NCI-H748 treated with DMSO at 0.1 percent for 48 hours (cell line): ENCODE data around the gene DNMT3B.
"Not testable (repeated sequence)": the region's sequence is repeated elsewhere in the genome, so short reads cannot be mapped to it uniquely, and the experiment has no call there.

Experiments
- DNase-seq: peaks from one replicate; lab custom pipeline; 2025; lab: John Stamatoyannopoulos, UW

DNMT3B gene

DNA sequence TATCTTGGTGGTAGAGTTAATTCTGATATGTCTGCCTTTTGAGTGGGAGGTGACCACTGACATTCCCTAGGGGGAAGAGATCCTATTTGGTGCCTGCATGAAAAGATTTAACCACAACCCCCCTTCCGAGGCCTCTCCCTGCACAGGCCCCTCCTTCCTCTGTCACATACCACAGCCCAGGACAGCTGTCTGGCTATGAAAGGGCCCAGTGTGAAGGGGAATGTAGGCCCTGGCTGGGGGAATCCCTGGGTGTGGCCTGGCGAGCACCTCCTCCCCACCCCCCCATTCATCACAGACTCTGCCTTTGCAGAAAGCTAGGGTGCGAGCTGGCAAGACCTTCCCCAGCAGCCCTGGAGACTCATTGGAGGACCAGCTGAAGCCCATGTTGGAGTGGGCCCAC is 30.1 kb downstream of the DNMT3B start:
- no peak for DNase-seq

DNA sequence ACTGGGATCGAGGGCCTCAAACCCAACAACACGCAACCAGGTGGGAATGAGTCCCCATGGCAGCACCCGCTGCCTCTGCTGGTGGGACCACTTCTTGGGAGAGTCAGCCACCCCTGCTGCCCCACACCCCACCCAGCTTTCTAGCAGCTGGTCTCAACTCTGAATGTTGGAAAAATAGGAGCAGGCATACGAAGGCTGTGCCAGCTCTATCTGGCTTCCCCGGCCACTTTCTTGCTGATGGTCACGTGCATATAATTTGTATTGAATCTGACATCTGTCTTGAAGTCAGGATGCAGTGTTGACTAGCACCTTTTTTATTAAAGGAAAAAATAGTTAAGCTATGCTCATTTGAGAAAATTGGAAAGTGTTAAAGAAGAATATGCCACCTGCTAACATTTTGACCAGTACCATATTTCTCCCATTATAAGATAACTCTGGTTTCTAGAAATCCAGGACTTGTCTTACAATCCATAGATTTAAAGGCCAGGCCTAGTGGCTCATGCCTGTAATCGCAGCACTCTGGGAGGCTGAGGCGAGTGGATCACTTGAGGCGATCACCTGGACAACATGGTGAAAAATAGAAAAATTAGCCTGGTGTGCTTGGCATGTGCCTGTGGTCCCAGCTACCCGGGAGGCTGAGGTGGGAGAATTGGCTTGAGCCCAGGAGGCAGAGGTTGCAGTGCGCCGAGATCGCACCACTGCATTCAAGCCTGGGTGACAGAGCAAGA is 30.7 kb downstream of the DNMT3B start:
- DNase-seq = no peak

DNA sequence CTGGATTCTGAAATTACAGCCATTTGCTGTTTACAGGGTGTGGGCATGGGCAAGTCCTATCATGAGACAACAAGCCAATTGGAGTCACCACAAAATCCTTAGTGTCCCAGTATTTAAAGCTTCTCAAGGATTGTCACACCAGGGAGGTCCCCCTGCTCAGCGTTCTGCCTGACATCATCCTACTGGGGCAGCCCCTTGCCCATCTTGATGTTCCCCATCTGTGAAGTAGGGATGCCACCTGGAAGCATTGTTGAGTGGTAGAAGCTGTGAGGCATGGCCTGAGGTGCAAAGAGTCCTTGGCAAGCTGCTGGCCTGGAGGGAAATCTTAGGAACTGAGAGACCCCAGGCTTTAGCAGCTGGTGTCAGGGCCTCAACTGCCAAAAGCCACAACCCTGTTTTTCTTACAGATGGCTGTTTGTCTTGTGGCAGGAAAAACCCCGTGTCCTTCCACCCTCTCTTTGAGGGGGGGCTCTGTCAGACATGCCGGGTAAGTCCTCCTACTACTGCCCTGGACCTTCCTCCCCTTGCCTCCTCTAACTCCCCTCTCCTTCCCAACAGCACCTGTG is 34.3 kb downstream of the DNMT3B start:
- no peak for DNase-seq

DNA sequence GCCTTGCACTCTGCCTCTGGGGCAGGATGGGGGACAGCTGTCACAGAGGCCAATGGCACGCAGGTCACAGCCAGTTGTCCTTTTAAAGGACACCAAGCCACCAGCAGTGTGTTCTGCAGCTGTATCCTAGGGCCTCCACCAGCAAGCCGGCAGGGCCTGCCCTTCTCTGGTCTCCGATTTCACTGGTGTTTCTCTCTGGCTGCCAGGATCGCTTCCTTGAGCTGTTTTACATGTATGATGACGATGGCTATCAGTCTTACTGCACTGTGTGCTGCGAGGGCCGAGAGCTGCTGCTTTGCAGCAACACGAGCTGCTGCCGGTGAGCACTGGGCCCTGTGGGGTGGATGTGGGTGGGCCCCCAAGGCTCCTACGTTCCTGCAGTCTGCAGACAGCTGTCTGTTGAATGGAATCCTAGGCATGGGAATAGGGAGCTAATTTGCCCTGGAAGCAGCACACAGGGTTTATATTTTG is 34.8 kb downstream of the DNMT3B start:
- DNase-seq = no peak

DNA sequence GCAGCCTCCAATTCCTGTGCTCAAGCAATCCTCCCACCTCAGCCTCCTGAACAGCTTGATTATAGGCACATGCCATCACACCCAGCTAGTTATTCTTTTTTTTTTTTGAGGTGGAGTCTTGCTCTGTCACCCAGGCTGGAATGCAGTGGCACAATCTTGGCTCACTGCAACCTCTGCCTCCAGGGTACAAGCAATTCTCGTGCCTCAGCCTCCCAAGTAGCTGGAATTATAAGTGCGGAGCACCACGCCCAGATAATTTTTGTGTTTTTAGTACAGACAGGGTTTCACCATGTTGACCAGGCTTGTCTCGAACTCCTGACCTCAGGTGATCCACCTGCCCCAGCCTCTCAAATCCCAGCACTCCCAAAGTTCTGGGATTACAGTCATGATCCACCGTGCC is 35.4 kb downstream of the DNMT3B start:
- not testable (repeated sequence) for DNase-seq

DNA sequence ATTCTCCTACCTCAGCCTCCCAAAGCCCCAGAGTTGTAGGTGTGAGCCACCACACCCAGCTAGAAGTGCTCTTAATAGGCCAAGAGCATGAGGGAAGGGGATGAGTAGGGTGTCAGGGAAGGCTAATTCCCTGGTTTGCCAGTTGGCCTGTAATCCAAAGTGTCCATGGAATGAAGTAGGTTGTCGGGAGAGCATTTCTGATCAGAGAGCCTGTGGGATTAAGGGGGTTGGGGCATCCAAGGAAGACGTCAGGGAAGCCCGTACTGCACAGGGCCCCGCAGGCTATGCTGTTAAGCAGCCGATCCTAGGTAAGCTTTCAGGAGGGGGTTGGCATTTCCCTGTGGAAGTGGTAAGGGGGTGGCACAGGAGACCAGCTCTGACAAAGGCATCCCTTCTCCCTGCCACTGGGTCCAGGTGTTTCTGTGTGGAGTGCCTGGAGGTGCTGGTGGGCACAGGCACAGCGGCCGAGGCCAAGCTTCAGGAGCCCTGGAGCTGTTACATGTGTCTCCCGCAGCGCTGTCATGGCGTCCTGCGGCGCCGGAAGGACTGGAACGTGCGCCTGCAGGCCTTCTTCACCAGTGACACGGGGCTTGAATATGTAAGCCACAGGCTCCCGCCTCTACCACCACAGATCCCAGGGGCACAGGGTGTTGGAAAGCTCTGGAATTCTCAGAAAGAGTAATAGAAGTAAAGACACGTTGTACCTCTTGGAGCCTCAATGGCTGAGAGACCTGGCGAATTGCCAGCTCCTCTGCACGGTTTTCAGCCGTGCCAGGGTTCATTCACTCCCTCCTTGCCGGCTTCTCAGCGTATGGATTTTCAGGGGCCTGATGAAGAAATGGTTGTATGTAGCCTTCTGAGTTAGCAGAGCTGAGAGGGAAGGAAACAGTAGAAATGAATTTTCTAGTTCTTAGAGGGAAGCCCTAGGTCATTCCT is 36.1 kb downstream of the DNMT3B start:
- no peak for DNase-seq

DNA sequence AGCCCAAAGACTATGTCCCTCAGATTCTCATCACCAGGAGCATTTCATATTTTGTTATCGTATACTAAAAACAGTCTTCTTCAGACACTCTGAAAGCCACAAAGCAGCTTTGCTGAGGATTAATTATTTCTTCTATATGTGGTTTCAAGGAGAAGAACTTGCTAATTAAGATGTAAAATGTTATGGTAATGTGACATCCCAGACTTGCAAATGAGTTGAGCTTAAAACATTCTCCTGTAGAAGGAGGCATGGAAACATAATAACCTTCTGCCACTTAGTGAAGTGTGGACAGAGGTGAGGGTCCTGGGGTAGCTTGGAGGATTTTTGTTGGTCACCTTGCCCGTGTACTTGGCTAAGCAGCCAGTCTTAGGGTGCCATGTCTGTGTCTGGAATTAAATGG is 40.9 kb downstream of the DNMT3B start:
- no peak for DNase-seq

DNA sequence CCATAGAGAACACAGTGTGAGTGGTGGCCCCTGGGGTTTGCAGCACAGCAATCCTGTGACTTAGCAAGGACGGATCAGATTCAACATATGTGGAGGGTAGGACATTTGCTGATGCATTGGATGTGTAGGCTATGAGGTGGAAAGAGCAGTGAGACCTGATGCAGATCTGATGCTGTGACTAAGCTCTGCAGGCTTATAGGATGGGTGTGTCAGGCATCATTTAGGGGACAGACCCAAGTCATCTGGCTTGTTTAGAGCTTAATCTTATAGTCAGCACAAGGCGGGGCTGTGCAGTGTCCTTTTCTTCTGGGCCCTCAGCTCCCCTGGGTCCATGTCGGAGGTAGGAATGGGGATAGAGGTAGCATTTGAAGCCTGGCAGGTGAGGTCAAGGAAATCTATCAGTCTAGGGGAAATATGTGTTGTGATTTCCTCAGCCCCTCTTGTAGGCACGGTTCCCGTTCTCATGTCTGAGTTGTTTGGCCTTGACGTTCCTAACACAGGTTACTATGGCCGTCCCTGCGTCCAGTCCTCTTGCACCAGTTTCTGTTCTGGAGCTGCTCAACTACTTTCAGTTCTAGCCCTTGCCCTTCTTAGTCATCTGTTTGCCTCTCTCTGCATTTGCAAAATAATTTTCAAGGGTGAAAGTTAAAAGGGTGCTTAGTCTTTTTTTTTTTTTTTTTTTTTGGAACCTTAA is 42.0 kb downstream of the DNMT3B start:
- DNase-seq = no peak

DNA sequence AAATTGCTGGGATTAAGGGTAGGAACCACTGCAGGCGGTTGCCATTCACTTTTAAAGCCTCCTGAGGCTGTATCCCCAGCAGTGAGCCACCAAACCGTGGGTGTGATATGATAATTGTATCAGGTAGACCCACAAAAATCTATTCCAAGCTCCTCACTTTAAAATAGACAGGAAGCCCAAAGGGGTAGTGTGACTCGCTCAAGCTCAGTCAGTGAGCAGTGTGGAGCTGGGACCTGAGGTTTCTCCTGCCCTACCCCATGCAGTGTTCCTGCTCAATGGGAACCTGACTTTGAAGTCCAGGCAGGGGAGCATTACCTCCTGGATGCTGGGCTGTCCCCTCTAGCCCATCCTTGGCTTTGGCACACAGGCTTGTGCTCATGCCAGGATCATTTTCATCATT is 42.6 kb downstream of the DNMT3B start:
- no peak for DNase-seq

DNA sequence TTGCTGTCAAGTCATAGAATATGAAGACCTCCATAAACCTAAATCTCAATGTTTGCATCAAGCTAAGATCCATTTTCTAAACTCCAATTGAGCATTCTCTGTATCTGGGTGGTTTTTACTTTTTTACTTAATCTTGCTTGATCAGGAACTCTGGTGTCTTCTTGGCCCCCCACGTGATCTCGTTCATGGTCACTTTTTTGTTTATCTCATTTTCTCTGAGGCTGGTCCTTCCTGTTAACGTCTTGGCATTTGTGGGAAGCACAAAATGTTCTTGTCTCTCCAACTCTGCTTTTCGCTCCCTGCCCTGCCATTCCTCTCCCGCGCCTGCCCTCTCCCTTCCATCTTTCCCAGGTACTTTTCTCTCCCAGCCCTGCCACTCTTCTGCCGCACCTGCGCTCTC is 43.5 kb downstream of the DNMT3B start:
- no peak for DNase-seq

DNA sequence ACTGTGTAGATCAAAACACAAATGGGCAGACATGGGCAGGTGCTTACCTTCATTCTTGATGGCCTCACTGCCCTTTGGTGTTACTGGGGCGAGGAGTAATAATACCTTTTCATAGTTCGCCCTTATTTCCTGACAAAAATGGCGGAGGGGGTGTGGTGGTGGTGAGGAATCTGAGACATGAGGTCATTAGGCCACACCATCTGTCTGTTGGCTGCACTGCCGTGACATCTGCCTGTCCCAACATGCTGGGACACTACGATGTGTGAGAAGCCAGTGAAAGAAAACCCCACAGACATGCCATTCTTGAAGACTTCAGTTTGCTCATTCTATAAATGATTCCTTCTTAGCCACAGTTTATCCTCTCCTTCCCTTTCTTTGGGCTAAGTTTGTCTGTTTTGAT is 44.2 kb downstream of the DNMT3B start:
- DNase-seq = no peak

DNA sequence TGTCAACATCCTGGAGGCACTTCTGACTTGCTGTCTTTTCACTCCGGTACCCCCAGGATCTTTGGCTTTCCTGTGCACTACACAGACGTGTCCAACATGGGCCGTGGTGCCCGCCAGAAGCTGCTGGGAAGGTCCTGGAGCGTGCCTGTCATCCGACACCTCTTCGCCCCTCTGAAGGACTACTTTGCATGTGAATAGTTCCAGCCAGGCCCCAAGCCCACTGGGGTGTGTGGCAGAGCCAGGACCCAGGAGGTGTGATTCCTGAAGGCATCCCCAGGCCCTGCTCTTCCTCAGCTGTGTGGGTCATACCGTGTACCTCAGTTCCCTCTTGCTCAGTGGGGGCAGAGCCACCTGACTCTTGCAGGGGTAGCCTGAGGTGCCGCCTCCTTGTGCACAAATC is 45.5 kb downstream of the DNMT3B start:
- no peak for DNase-seq

DNA sequence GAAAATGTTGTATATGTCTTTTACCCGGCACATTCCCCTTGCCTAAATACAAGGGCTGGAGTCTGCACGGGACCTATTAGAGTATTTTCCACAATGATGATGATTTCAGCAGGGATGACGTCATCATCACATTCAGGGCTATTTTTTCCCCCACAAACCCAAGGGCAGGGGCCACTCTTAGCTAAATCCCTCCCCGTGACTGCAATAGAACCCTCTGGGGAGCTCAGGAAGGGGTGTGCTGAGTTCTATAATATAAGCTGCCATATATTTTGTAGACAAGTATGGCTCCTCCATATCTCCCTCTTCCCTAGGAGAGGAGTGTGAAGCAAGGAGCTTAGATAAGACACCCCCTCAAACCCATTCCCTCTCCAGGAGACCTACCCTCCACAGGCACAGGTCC is 46.3 kb downstream of the DNMT3B start:
- no peak for DNase-seq

DNA sequence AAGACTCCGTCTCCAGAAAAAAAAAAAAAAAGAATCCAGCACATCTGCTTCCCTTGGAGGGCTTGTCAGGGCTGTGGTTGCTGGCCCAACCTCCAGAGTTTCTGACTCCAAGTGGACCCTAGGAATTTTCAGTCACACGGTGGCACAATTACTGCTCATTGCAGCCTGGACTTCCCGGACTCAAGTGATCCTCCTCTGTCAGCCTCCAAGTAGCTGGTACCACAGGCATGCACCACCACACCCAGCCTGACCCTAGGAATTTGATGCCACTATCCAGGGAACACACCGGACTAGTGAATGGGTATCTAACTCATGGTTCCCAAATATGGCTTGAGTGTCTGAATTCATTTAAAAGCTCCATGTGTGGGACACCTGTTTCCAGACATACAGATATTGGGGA is 47.7 kb downstream of the DNMT3B start:
- DNase-seq = no peak

DNA sequence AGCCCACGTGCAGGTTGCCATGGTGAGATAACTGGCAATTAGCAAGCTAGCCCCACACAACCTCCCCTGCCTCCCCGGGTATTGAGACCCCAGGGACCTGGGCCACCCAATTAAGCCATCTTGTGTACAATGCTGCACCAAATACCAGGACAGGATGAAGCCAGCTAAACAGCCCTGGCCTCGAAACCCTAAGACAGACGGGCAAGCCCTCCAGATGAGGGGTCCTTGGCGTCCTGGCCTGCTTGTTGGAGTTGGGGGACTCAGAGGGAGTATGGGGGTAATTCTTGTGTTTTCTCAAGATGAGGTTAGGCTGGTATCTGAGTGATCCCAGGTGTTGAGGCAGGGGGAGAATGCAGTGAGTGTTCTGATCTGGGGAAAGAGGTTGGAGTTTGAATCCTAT is 48.8 kb downstream of the DNMT3B start:
- no peak for DNase-seq

DNA sequence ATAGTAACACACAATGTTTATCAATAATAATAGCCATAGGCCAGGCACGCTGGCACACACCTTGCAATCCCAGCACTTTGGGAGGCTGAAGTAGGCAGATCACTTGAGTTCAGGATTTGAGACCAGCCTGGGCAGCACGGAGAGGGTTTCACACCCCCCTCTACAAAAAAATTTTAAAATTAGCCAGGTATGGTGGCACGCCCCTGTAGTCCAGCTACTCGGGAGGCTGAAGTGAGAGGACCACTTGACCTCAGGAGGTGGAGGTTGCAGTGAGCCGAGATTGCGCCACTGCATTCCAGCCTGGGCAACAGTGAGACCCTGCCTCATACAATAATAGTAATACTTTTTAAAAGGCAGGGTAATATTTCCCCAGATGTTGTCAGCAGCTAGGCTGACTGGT is 49.7 kb downstream of the DNMT3B start:
- DNase-seq = no peak

DNA sequence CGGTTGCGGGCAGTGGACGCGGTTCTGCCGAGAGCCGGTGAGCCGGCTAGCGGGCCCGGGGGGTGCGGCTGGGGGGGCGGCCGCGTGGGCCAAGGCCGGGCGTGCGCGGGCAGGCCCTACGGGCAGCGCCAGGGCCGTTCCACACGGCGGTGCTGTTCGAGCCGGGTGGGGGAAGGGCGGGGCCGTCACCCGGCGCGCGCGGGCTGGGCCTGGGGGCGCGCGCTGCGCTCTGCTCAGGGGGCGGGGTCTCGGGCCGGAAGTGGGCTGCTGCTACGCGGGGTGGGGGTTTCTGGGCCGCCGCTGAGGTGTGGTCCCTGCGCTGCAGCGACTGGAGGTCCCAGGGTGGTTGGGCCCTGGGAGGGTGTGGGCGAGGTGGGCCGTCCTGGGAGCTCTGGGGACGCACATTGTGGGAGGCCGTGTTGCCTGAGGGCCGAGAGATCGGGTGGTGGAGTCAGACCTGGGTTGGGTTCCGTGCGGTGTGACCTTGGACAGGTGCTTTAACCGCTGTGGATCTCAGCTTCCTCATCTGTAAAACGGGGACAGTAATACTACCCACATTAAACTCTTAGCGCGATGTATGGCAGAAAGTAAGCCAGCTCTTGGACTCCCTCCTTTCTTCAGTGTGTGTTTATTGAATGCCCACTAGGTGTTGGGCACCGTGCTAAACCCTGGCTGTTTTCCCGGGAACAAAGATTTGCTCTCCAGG is 58.0 kb downstream of the DNMT3B start:
- DNase-seq = no peak

DNA sequence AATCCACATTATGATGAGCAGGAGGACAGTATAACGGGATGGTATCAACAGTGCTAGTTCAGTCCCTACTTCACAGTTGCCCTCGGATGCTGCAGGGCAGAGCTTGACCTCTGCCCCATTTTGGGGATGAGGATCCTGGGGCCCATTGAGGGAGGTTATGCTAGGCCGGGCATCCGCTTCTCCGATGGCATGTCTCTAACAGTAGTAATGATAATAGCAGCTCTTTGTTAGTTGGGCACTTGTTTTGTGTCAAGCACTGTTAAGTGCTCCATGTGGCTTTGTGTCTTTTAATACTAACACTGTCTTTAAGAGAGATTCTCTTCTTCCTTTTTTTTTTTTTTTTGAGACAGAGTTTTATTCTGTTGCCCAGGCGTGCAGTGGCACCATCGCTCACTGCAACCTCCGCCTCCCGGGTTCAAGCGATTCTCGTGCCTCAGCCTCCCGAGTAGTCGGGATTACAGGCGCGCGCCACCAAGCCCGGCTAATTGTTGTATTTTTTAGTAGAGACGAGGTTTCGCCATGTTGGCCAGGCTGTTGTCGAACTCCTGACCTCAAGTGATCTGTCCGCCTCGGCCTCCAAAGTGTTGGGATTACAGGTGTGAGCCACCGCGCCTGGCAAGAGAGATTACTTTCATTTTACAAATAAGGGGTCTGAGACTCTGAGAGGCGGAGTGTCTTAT is 58.7 kb downstream of the DNMT3B start:
- DNase-seq = no peak

DNA sequence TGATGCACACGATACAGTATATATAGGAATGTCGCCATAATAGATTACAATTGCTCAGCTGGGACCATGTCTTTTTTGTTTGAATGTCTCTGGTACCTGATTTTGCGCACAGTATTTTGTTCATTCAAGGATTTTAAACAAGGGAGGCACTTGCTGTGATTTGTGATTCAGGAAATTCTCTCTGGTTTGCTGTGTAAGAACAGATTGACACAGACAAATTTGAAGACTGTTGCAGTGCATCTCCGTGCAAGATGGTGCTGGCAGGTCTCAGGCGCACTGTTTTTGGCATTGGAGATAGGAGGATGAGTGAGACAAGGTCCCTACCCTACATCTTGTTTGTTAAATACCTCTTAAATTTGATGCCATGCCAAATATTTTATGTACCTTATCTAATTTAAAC is 60.0 kb downstream of the DNMT3B start:
- no peak for DNase-seq

DNA sequence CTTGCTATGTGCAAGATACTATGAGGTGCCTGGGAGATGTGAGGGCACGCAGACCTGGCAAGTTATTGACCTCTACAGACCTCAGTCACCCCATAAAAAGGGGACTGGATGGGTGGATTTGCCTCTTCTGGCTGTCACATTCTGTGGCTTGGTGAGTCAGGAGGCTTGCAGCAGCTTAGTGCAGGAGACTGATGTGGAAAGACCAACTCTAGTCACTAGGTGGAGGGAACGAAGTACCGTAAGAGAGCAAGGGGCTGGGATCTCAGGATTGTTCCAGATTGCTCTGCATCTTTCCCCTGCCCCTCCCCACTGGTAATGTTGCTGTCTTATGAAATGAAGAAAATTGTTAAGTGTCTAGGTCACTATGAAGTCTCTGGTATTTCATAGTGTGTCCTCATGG is 60.9 kb downstream of the DNMT3B start:
- no peak for DNase-seq
